Epithelial cell of proximal tubule (primary cell): Measurements from ENCODE around the gene BCL2A1. TPM values are rescaled to one million over a fixed set of nuclear protein-coding genes. Genes with fewer than 3 reads are reported as not detected.

Source experiments
- total RNA-seq: library from RNA; depleted of rRNA; stranded (reverse); fragments of >200 nt; gene quantifications from 2 replicates; pipeline ENCODE4 v1.2.3, GENCODE V29; 2015

The BCL2A1 gene
- total RNA-seq, 1 donor from 2014 or later: 3.5 TPM

Other genes starting within 250 kb of the BCL2A1 start
- gene MTHFS, start 74.2 kb downstream of the BCL2A1 start, total RNA-seq: 12.5 and 22.9 TPM in 2 replicates
- 86.7 and 126 TPM in 2 replicates for gene ZFAND6, start 88.5 kb upstream of the BCL2A1 start, total RNA-seq
- 20.4 and 41.4 TPM in 2 replicates for gene FAH, start 181.8 kb upstream of the BCL2A1 start, total RNA-seq